Keratinocyte (primary cell): ENCODE results near the gene CYTH2. TPM values are rescaled to one million over a fixed set of nuclear protein-coding genes. Genes with fewer than 3 reads are reported as not detected.

ENCODE experiments used
- DNase-seq: peaks from one replicate; pipeline ENCODE4 v3.0.0-alpha.2; 2011; ENCODE audit warnings: low read depth, missing footprints, low spot score
- FAIRE-seq: peaks from 2 replicates; lab custom pipeline; 2011; peaks lifted over from hg19 to GRCh38; lab: Jason Lieb, UNC
- H2AFZ ChIP-seq: 2 replicates; pipeline ENCODE4 v1.6.0; 2012; ENCODE audit warnings: low read length, control low read depth, inconsistent platforms; ENCODE audit not compliant: control insufficient read depth
- H3K27ac ChIP-seq: 2 replicates; pipeline ENCODE4 v1.5.1; 2011; ENCODE audit warnings: low read length; ENCODE audit not compliant: control insufficient read depth, insufficient read depth
- H3K27me3 ChIP-seq: 3 replicates; pipeline ENCODE4 v1.6.0; 2011; ENCODE audit warnings: low read length; ENCODE audit not compliant: control insufficient read depth, insufficient read depth; ENCODE audit errors: extremely low read depth
- H3K36me3 ChIP-seq, 2 experiments: 2 replicates in 1 of 2; 3 replicates in 1 of 2; pipeline ENCODE4 v1.5.1; 2011; ENCODE audit warnings: low read length in 2 of 2, mild to moderate bottlenecking in 1 of 2; ENCODE audit not compliant: control insufficient read depth in 2 of 2, insufficient read depth in 2 of 2; ENCODE audit errors: extremely low read depth in 1 of 2
- H3K4me1 ChIP-seq: 3 replicates; pipeline ENCODE4 v1.5.1; 2011; ENCODE audit warnings: low read length; ENCODE audit not compliant: control insufficient read depth, insufficient read depth; ENCODE audit errors: extremely low read depth
- H3K4me2 ChIP-seq: 3 replicates; pipeline ENCODE4 v1.6.0; 2011; ENCODE audit warnings: low read depth, low read length; ENCODE audit not compliant: control insufficient read depth, insufficient read depth; ENCODE audit errors: extremely low read depth
- H3K4me3 ChIP-seq, 3 experiments: fragments of 200-600 bp in 1 of 3; sonication (generic) in 1 of 3; 2 replicates in 2 of 3; 3 replicates in 1 of 3; pipeline ENCODE4 v1.5.1; 2011 to 2016; ENCODE audit warnings: low read length in 3 of 3, mild to moderate bottlenecking in 3 of 3, control low read depth in 2 of 3, inconsistent platforms in 1 of 3, low read depth in 1 of 3, mixed read lengths in 1 of 3, mixed run types in 1 of 3, moderate library complexity in 1 of 3; ENCODE audit not compliant: control insufficient read depth in 2 of 3, insufficient read depth in 2 of 3; ENCODE audit errors: extremely low read depth in 1 of 3
- H3K79me2 ChIP-seq: 2 replicates; pipeline ENCODE4 v1.6.0; 2012; ENCODE audit warnings: low read length; ENCODE audit not compliant: control insufficient read depth, insufficient read depth
- H3K9ac ChIP-seq: 3 replicates; pipeline ENCODE4 v1.6.0; 2011; ENCODE audit warnings: low read length; ENCODE audit not compliant: control insufficient read depth, insufficient read depth; ENCODE audit errors: extremely low read depth
- H3K9me1 ChIP-seq: 3 replicates; pipeline ENCODE4 v1.6.0; 2011; ENCODE audit warnings: low read length; ENCODE audit not compliant: control insufficient read depth, insufficient read depth; ENCODE audit errors: extremely low read depth
- H3K9me3 ChIP-seq: 2 replicates; pipeline ENCODE4 v1.5.1; 2012; ENCODE audit warnings: low read depth, low read length; ENCODE audit not compliant: control insufficient read depth
- H4K20me1 ChIP-seq: 3 replicates; pipeline ENCODE4 v1.6.0; 2011; ENCODE audit warnings: low read length; ENCODE audit not compliant: control insufficient read depth, insufficient read depth; ENCODE audit errors: extremely low read depth
- EZH2 ChIP-seq: IDR thresholded peaks from one replicate; pipeline ENCODE4 v1.6.1; 2012; ENCODE audit warnings: inconsistent platforms, mild to moderate bottlenecking, low read length, moderate library complexity
- dilution Hi-C: fragments of 300-500 bp; cut with MboI; formaldehyde crosslinking; loops from one replicate; pipeline ENCODE4 v1.7.0; 2020; ENCODE audit warnings: low sequenced_read_pairs; ENCODE audit not compliant: extremely low pct_ligation_motif_present
- polyA plus RNA-seq, 5 experiments: library from polyadenylated mRNA; depleted of rRNA in 3 of 5; stranded (reverse) in 3 of 5; stranded (forward) in 1 of 5; unstranded in 1 of 5; fragments of >200 nt; gene quantifications; 1 replicate in 1 of 5; 2 replicates in 3 of 5; 3 replicates in 1 of 5; pipeline versions ENCODE4 v1.2.1 to v1.2.3, GENCODE V29; 2011 to 2012; ENCODE audit warnings: missing spikeins in 2 of 5, low read depth in 1 of 5, low replicate concordance in 1 of 5
- TF ChIP-seq, protein P1 (sequence below), 3 experiments: IDR thresholded peaks in 1 of 3; conservative IDR thresholded peaks in 1 of 3; optimal IDR thresholded peaks in 1 of 3; 2 replicates in 2 of 3; 3 replicates in 1 of 3; pipeline versions ENCODE3 to v1.5.1; 2011; ENCODE audit warnings: low read length in 3 of 3, mild to moderate bottlenecking in 3 of 3, moderate library complexity in 2 of 3, control low read depth in 1 of 3, inconsistent platforms in 1 of 3; ENCODE audit not compliant: insufficient read depth in 2 of 3; ENCODE audit errors: extremely low read depth in 1 of 3

CYTH2 gene
- polyA plus RNA-seq, 1 donor (not counting 4 experiments of a cell fraction or from before 2014, with no cell fraction given): 27.0 TPM

DNA sequence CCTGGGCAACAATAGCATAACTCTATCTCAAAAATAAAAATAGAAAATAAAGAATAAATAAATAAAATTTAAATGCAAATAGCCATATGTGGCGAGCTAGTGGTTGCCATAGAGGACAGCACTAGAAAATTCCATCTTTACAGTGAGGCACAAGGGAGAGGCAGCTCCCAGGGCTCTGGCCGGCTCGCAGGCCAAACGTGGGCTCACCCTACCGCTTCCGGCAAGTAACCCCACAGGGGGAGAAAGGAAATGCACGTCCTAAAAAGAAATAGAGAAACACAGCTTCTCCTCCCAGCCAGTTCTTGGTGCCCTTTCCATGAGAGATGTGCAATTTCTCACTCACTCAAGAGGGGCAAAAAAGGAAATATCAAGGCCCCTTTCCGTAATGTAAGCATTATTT, 35.8 kb upstream of the CYTH2 start:
- DNase-seq: no peak
- no peak overlapping the region for H3K27ac ChIP-seq
- H3K36me3 ChIP-seq: no peaks in the 10 kb centered on the region
- no peaks in the 10 kb centered on the region for H3K27me3 ChIP-seq
- no peaks in the 10 kb centered on the region for H3K9me1 ChIP-seq
- dilution Hi-C loops: no loop called here
- H3K4me2 ChIP-seq: no peak overlapping the region
- H3K4me1 ChIP-seq: no peaks in the 10 kb centered on the region
- no peaks in the 10 kb centered on the region for H3K79me2 ChIP-seq
- no peaks in the 10 kb centered on the region for H4K20me1 ChIP-seq
- no peak overlapping the region for H2AFZ ChIP-seq
- H3K9ac ChIP-seq: no peak overlapping the region
- H3K9me3 ChIP-seq: no peaks in the 10 kb centered on the region
- no peak overlapping the region for H3K4me3 ChIP-seq
- no peak for FAIRE-seq
- TF ChIP-seq EZH2: no peak
- TF ChIP-seq, protein P1, sequence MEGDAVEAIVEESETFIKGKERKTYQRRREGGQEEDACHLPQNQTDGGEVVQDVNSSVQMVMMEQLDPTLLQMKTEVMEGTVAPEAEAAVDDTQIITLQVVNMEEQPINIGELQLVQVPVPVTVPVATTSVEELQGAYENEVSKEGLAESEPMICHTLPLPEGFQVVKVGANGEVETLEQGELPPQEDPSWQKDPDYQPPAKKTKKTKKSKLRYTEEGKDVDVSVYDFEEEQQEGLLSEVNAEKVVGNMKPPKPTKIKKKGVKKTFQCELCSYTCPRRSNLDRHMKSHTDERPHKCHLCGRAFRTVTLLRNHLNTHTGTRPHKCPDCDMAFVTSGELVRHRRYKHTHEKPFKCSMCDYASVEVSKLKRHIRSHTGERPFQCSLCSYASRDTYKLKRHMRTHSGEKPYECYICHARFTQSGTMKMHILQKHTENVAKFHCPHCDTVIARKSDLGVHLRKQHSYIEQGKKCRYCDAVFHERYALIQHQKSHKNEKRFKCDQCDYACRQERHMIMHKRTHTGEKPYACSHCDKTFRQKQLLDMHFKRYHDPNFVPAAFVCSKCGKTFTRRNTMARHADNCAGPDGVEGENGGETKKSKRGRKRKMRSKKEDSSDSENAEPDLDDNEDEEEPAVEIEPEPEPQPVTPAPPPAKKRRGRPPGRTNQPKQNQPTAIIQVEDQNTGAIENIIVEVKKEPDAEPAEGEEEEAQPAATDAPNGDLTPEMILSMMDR (optimal IDR thresholded peaks at IDR 0.05 in 1 of 3, IDR thresholded peaks at IDR 0.05 in 1 of 3, conservative IDR thresholded peaks at IDR 0.05 in 1 of 3; ENCODE audit: extremely low read depth in 1 of 3, insufficient read depth in 2 of 3, low read length in 3 of 3): no peak

DNA sequence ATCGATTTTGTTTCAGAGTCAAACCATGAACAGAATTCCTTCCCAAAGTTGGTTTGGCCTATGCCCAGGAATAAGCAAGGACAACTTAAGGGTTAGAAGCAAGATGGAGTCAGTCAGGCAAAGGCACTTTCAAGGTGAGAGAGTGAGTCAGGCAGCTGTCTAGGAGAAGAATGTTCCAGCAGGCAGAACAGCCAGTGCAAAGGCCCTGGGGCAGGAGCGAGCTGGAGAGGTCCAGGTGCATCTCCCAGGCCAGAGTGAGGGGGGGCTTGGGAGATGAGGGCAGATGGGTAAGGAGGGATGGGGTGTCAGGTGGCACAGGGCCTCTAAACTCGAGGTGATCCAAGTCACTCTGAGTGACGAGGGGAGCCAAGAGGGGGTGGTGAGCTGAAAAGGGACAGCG, 32.6 kb upstream of the CYTH2 start:
- Histone ChIP-seq H2AFZ (no peak overlapping the region), H3K27me3 (peaks cover 2% of the 10 kb centered on the region), H3K9me1 (no peaks in the 10 kb centered on the region), H3K79me2 (no peaks in the 10 kb centered on the region), H3K4me1 (no peaks in the 10 kb centered on the region), H3K9ac (no peak overlapping the region), H3K36me3 (no peaks in the 10 kb centered on the region), H4K20me1 (no peaks in the 10 kb centered on the region), H3K4me3 (no peak overlapping the region), H3K4me2 (no peak overlapping the region), H3K9me3 (no peaks in the 10 kb centered on the region), H3K27ac (no peak overlapping the region)
- no peak for TF ChIP-seq EZH2
- TF ChIP-seq, protein P1 (optimal IDR thresholded peaks at IDR 0.05 in 1 of 3, IDR thresholded peaks at IDR 0.05 in 1 of 3, conservative IDR thresholded peaks at IDR 0.05 in 1 of 3; ENCODE audit: extremely low read depth in 1 of 3, insufficient read depth in 2 of 3, low read length in 3 of 3): no peak
- no peak for DNase-seq
- no peak for FAIRE-seq
- dilution Hi-C loops: no loop called here
